HepG2 (cell line): ENCODE results near the gene OR1F1. TPM values are rescaled to one million over a fixed set of nuclear protein-coding genes. Genes with fewer than 3 reads are reported as not detected.

Experiments used
- ARID2 ChIP-seq: sonication (generic); formaldehyde crosslinking; IDR thresholded peaks from 2 replicates; pipeline ENCODE4 v1.8.1; 2022; ENCODE audit warnings: mild to moderate bottlenecking, missing genetic modification reagents, borderline replicate concordance
- ATAD3A ChIP-seq: sonication (generic); formaldehyde crosslinking; IDR thresholded peaks from 2 replicates; pipeline ENCODE4 v1.4.0; 2020; ENCODE audit warnings: missing genetic modification reagents
- CBFB ChIP-seq: sonication (generic); formaldehyde crosslinking; IDR thresholded peaks from 2 replicates; pipeline ENCODE4 v1.4.0; 2020; ENCODE audit warnings: missing genetic modification reagents
- HMGA1 ChIP-seq: sonication (generic); formaldehyde crosslinking; conservative IDR thresholded peaks from 2 replicates; pipeline ENCODE4 v1.4.0; 2020; ENCODE audit warnings: missing genetic modification reagents
- HOXA9 ChIP-seq: sonication (generic); formaldehyde crosslinking; IDR thresholded peaks from 2 replicates; pipeline ENCODE4 v1.8.1; 2022; ENCODE audit warnings: missing genetic modification reagents, mild to moderate bottlenecking, moderate library complexity, borderline replicate concordance
- MED13 ChIP-seq: sonication (generic); formaldehyde crosslinking; IDR thresholded peaks from 2 replicates; pipeline ENCODE4 v1.5.0; 2020; ENCODE audit warnings: missing genetic modification reagents
- MEF2D ChIP-seq: sonication (generic); formaldehyde crosslinking; IDR thresholded peaks from 2 replicates; pipeline ENCODE4 v1.5.1; 2020; ENCODE audit warnings: mild to moderate bottlenecking, missing genetic modification reagents
- MTF2 ChIP-seq: sonication (generic); formaldehyde crosslinking; IDR thresholded peaks from 2 replicates; pipeline ENCODE4 v1.5.0; 2020; ENCODE audit warnings: missing genetic modification reagents, borderline replicate concordance
- NFE2L2 ChIP-seq: fragments of 150-350 bp; IDR thresholded peaks from 2 replicates; pipeline ENCODE4 v1.6.1; 2014; ENCODE audit warnings: low read length
- SALL1 ChIP-seq: sonication (generic); formaldehyde crosslinking; IDR thresholded peaks from 2 replicates; pipeline ENCODE4 v1.8.0; 2022; ENCODE audit warnings: mild to moderate bottlenecking, missing genetic modification reagents
- SMAD3 ChIP-seq: sonication (generic); formaldehyde crosslinking; IDR thresholded peaks from 2 replicates; pipeline ENCODE4 v1.4.0; 2020; ENCODE audit warnings: missing genetic modification reagents
- SOX6 ChIP-seq, 2 experiments: fragments of 450-650 bp in 1 of 2; sonication (generic) in 1 of 2; formaldehyde crosslinking in 1 of 2; IDR thresholded peaks; 2 replicates each; pipeline versions ENCODE4 v1.4.0 to v1.6.1; 2017 to 2020; ENCODE audit warnings: antibody characterized with exemption in 1 of 2, mild to moderate bottlenecking in 1 of 2, missing genetic modification reagents in 1 of 2
- SP1 ChIP-seq, 2 experiments: fragments of 450-650 bp in 1 of 2; sonication (generic) in 1 of 2; formaldehyde crosslinking in 1 of 2; IDR thresholded peaks; 2 replicates each; pipeline versions ENCODE4 v1.4.0 to v1.6.1; 2016 to 2020; ENCODE audit warnings: missing genetic modification reagents in 1 of 2
- TMF1 ChIP-seq: sonication (generic); formaldehyde crosslinking; IDR thresholded peaks from 2 replicates; pipeline ENCODE4 v1.8.1; 2022; ENCODE audit warnings: low read depth, missing genetic modification reagents
- WIZ ChIP-seq: sonication (generic); formaldehyde crosslinking; IDR thresholded peaks from 2 replicates; pipeline ENCODE4 v1.5.1; 2020; ENCODE audit warnings: mild to moderate bottlenecking, missing genetic modification reagents
- ZEB1 ChIP-seq: IDR thresholded peaks from 2 replicates; pipeline ENCODE4 v1.6.1; 2012; ENCODE audit warnings: mild to moderate bottlenecking, low read depth, inconsistent platforms; ENCODE audit not compliant: insufficient replicate concordance
- ZFP82 ChIP-seq: sonication (generic); formaldehyde crosslinking; IDR thresholded peaks from 2 replicates; pipeline ENCODE4 v1.5.1; 2020; ENCODE audit warnings: mild to moderate bottlenecking, missing genetic modification reagents, borderline replicate concordance
- ZNF20 ChIP-seq: sonication (generic); formaldehyde crosslinking; IDR thresholded peaks from 2 replicates; pipeline ENCODE4 v1.4.0; 2020; ENCODE audit warnings: mild to moderate bottlenecking, moderate library complexity, missing genetic modification reagents
- ZNF235 ChIP-seq: sonication (generic); formaldehyde crosslinking; IDR thresholded peaks from 2 replicates; pipeline ENCODE4 v1.8.1; 2023; ENCODE audit warnings: mild to moderate bottlenecking, missing genetic modification reagents, borderline replicate concordance
- ZNF414 ChIP-seq: sonication (generic); formaldehyde crosslinking; IDR thresholded peaks from 2 replicates; pipeline ENCODE4 v1.5.0; 2020; ENCODE audit warnings: missing genetic modification reagents
- ZNF547 ChIP-seq: sonication (generic); formaldehyde crosslinking; IDR thresholded peaks from 2 replicates; pipeline ENCODE4 v1.5.1; 2020; ENCODE audit warnings: mild to moderate bottlenecking, missing genetic modification reagents
- ZNF563 ChIP-seq: sonication (generic); formaldehyde crosslinking; IDR thresholded peaks from 2 replicates; pipeline ENCODE4 v1.8.0; 2022; ENCODE audit warnings: mild to moderate bottlenecking, moderate library complexity, missing genetic modification reagents
- ZNF577 ChIP-seq: sonication (generic); formaldehyde crosslinking; IDR thresholded peaks from 2 replicates; pipeline ENCODE4 v1.4.0; 2020; ENCODE audit warnings: mild to moderate bottlenecking, low read depth, missing genetic modification reagents, borderline replicate concordance
- ZNF687 ChIP-seq: sonication (generic); formaldehyde crosslinking; IDR thresholded peaks from 2 replicates; pipeline ENCODE4 v1.5.1; 2020; ENCODE audit warnings: mild to moderate bottlenecking, missing genetic modification reagents, moderate library complexity
- ZNF75D ChIP-seq: sonication (generic); formaldehyde crosslinking; IDR thresholded peaks from 2 replicates; pipeline ENCODE4 v1.8.1; 2023; ENCODE audit warnings: missing genetic modification reagents, mild to moderate bottlenecking, borderline replicate concordance
- ZNF792 ChIP-seq: IDR thresholded peaks from 2 replicates; pipeline ENCODE4 v1.6.1; 2016
- ZNF883 ChIP-seq: sonication (generic); formaldehyde crosslinking; IDR thresholded peaks from 2 replicates; pipeline ENCODE4 v1.5.1; 2020; ENCODE audit warnings: mild to moderate bottlenecking, missing genetic modification reagents; ENCODE audit errors: not compliant biosample characterization
- polyA plus RNA-seq, 8 experiments: library from polyadenylated mRNA; depleted of rRNA in 3 of 8; stranded (reverse) in 7 of 8; unstranded in 1 of 8; fragments of >200 nt; fragmentation: Illumina TruSeq in 4 of 8; extraction: Trizol in 4 of 8; gene quantifications; 2 replicates each; pipeline versions ENCODE4 v1.2.1 to v1.2.3, GENCODE V29; 2011 to 2016; ENCODE audit warnings: low read depth in 4 of 8, missing spikeins in 1 of 8, mixed read lengths in 1 of 8; ENCODE audit not compliant: insufficient read depth in 1 of 8
- total RNA-seq, 5 experiments: library from RNA; depleted of rRNA; stranded (reverse); fragments of >200 nt; fragmentation: Illumina TruSeq; extraction: Trizol; gene quantifications; 2 replicates each; pipeline ENCODE4 v1.2.3, GENCODE V29; 2016; ENCODE audit warnings: low read depth in 1 of 5

The OR1F1 gene
- total and polyA plus RNA-seq, 2 of the 13 experiments (the other 11 are each of a cell fraction or from before 2014, with no cell fraction given), result 0.90 TPM; not detected in 1

GRCh38 chr16:3149630-3150345, 38.2 kb upstream of the OR1F1 start (continued):
- TF ChIP-seq ZNF75D (CRISPR knock-in tag), result no peak
- 0 out of 2 replicates have a peak, but pooled peaks have one; percentile 40 for TF ChIP-seq MEF2D
- TF ChIP-seq MED13 (CRISPR knock-in tag), result no peak
- TF ChIP-seq MTF2 (CRISPR knock-in tag), result no peak; the same call in 1 of the 2 replicates
- no peak for TF ChIP-seq ZNF414
- TF ChIP-seq SMAD3 (CRISPR knock-in tag), result peak; percentile 25; the same call in 1 of the 2 replicates
- no peak for TF ChIP-seq HOXA9 (CRISPR knock-in tag)
- no peak for TF ChIP-seq ZNF792 (CRISPR knock-in tag)
- no peak for TF ChIP-seq ZEB1
- no peak for TF ChIP-seq ZNF577 (CRISPR knock-in tag)
- TF ChIP-seq TMF1 (CRISPR knock-in tag), result peak; percentile 24; the same call in 1 of the 2 replicates
- TF ChIP-seq ZNF563 (CRISPR knock-in tag), result no peak; the same call in 1 of the 2 replicates
- no peak for TF ChIP-seq ATAD3A (CRISPR knock-in tag)
- peak; percentile 67 for TF ChIP-seq ZNF687 (CRISPR knock-in tag)
- TF ChIP-seq WIZ, result no peak
- no peak for TF ChIP-seq NFE2L2
- TF ChIP-seq CBFB (CRISPR knock-in tag), result no peak
- TF ChIP-seq ZNF883 (CRISPR knock-in tag), result peak; percentile 53
- 0 out of 2 replicates have a peak, but pooled peaks have one; percentile 3 for TF ChIP-seq ZFP82
- no peak for TF ChIP-seq SP1 (IDR thresholded peaks at IDR 0.05)
- TF ChIP-seq SP1 (CRISPR knock-in tag; IDR thresholded peaks at IDR 0.05), result no peak
- no peak for TF ChIP-seq HMGA1 (CRISPR knock-in tag)
- no peak for TF ChIP-seq SOX6 (IDR thresholded peaks at IDR 0.05)
- no peak for TF ChIP-seq SOX6 (CRISPR knock-in tag; IDR thresholded peaks at IDR 0.05)
- TF ChIP-seq ARID2 (CRISPR knock-in tag), result no peak
- no peak for TF ChIP-seq ZNF235 (CRISPR knock-in tag)
- TF ChIP-seq ZNF547 (CRISPR knock-in tag), result no peak
- peak; percentile 5; the same call in 1 of the 2 replicates for TF ChIP-seq SALL1 (CRISPR knock-in tag)
- TF ChIP-seq ZNF20 (CRISPR knock-in tag), result no peak
